Upper lobe of left lung (tissue), 6 donors: ENCODE data around the gene CPNE7. TPM values are rescaled to one million over a fixed set of nuclear protein-coding genes. Genes with fewer than 3 reads are reported as not detected.
A peak's percentile ranks its signal among the peaks of the same experiment; 100 is the strongest.

Experiments
- ATAC-seq, 2 donors: fragments of 200-7000 bp; cut with Tn5 transposase; one replicate each; pipeline ENCODE4 v1.9.1; 2022; ENCODE audit warnings: mild to moderate bottlenecking in 2 of 2, moderate library complexity in 2 of 2; ENCODE audit not compliant: low FRiP score in 2 of 2
- DNase-seq, 2 donors: peaks; one replicate each; pipeline ENCODE4 v3.0.0-alpha.2; 2019 to 2020
- H3K27ac ChIP-seq, 4 donors: fragments of 200-600 bp; sonication (generic); one replicate each; pipeline ENCODE4 v1.5.1; 2016 to 2019
- H3K27me3 ChIP-seq, 4 donors: fragments of 200-600 bp; sonication (generic); one replicate each; pipeline ENCODE4 v1.5.1; 2017 to 2019
- H3K36me3 ChIP-seq, 4 donors: fragments of 200-600 bp; sonication (generic); one replicate each; pipeline ENCODE4 v1.5.1; 2016 to 2019
- H3K4me1 ChIP-seq, 4 donors: fragments of 200-600 bp; sonication (generic); one replicate each; pipeline ENCODE4 v1.5.1; 2018 to 2019
- H3K4me3 ChIP-seq, 4 donors: fragments of 200-600 bp; sonication (generic); one replicate each; pipeline ENCODE4 v1.5.1; 2017 to 2019; ENCODE audit warnings: mild to moderate bottlenecking in 2 of 4, moderate library complexity in 1 of 4
- H3K9me3 ChIP-seq, 4 donors: fragments of 200-600 bp; sonication (generic); one replicate each; pipeline ENCODE4 v1.5.1; 2018 to 2019
- CTCF ChIP-seq, 6 experiments: fragments of 450-650 bp in 4 of 6; fragments of 200-600 bp in 2 of 6; sonication (generic) in 2 of 6; IDR thresholded peaks; one replicate each; pipeline ENCODE4 v1.5.1; 2016 to 2019; ENCODE audit warnings: antibody characterized with exemption in 6 of 6
- EP300 ChIP-seq, 4 donors: sonication (generic); formaldehyde crosslinking; IDR thresholded peaks; one replicate each; pipeline ENCODE4 v1.5.1; 2017; ENCODE audit warnings: antibody characterized with exemption in 4 of 4, control low read depth in 2 of 4
- POLR2A ChIP-seq, 4 donors: fragments of 450-650 bp; IDR thresholded peaks; one replicate each; pipeline ENCODE4 v1.5.1; 2016 to 2017; ENCODE audit warnings: antibody characterized with exemption in 4 of 4, mild to moderate bottlenecking in 2 of 4
- POLR2AphosphoS5 ChIP-seq, 2 donors: sonication (generic); formaldehyde crosslinking; IDR thresholded peaks; one replicate each; pipeline ENCODE4 v1.5.1; 2017; ENCODE audit warnings: antibody characterized with exemption in 2 of 2
- WGBS, 2 donors: methylation state at CpG; one replicate each; pipeline ENCODE4 v1.1.5; 2017 to 2018; 5-methylcytosine and 5-hydroxymethylcytosine counted together
- total RNA-seq, 6 donors: library from RNA; depleted of rRNA in 4 of 6; stranded (reverse); fragments of >200 nt in 4 of 6; gene quantifications; one replicate each; pipeline versions ENCODE4 v1.1.0 to v1.2.1, GENCODE V29; 2016 to 2021
- donor health status: DM: no; HTN: no; CAD: no; lungs with moderate emphysema.
- donor health status: DM: no; HTN: yes; CAD: no; lungs with severe emphysema.

The CPNE7 gene
- total RNA-seq, 6 donors from 2014 or later: 1.4 to 14.7 (median 3.6) TPM; not detected in 2

DNA sequence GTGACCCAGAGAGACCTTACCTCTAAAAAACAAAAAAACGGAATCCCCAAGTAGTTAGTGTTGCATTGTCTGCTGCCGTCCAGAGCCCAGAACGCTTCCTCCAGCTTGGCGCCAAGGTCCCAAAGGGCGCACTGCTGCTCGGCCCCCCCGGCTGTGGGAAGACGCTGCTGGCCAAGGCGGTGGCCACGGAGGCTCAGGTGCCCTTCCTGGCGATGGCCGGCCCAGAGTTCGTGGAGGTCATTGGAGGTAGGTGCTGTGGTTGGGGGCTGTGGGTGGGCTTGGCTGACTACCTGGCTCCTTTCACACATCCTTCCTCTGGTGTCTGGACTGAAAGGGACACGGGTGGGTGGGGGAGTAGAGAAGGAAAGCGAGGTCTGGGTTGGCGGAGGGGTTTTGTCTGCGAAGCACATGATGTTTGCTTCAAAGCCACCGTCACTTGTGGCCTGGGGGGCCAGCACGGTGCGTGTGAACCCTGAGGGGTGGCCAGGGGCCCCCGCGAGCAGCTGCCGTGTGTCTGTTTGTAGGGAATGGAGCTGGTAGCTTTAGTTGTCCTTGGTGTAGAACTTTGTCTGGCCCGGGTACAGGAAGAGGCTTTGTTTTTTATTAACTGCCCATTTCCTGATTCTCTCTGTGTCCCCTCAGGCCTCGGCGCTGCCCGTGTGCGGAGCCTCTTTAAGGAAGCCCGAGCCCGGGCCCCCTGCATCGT lies 43.6 kb upstream of the CPNE7 start:
- no peak for DNase-seq
- H3K27ac ChIP-seq: peak overlapping the region; percentile 34 to 74 (median 66)
- H3K4me1 ChIP-seq: peaks cover 13 to 39% (median 20%) of the 10 kb centered on the region in 4 donors
- H3K4me3 ChIP-seq: peak overlapping the region in 1 of 4 donors; percentile 4
- H3K9me3 ChIP-seq: no peaks in the 10 kb centered on the region
- H3K36me3 ChIP-seq: peaks cover 6 to 88% (median 66%) of the 10 kb centered on the region in 4 donors
- no peak for ATAC-seq
- 68 to 79% methylated on average over 31 of the region's 31 CpGs for WGBS, 2 donors
- no peaks in the 10 kb centered on the region for H3K27me3 ChIP-seq
- TF ChIP-seq POLR2A (IDR thresholded peaks at IDR 0.05) (no peak), CTCF (IDR thresholded peaks at IDR 0.05) (no peak), EP300 (IDR thresholded peaks at IDR 0.05) (no peak), POLR2AphosphoS5 (IDR thresholded peaks at IDR 0.05) (no peak)

- ATAC-seq: peak; percentile 46 to 80
- WGBS, 2 donors: 29 to 33% methylated on average over 11 of the region's 11 CpGs
- H3K27me3 ChIP-seq: no peaks in the 10 kb centered on the region
- peak overlapping the region; percentile 42 to 61 (median 49) for H3K27ac ChIP-seq
- peak in 1 of 2 donors; percentile 64 for DNase-seq
- no peaks in the 10 kb centered on the region for H3K9me3 ChIP-seq
- H3K36me3 ChIP-seq: peaks cover 5 to 88% (median 65%) of the 10 kb centered on the region in 4 donors
- H3K4me3 ChIP-seq: no peak overlapping the region
- H3K4me1 ChIP-seq: peaks cover 13 to 39% (median 20%) of the 10 kb centered on the region in 4 donors
- TF ChIP-seq POLR2AphosphoS5 (IDR thresholded peaks at IDR 0.05) (peak in 1 of 2 donors; percentile 34), POLR2A (IDR thresholded peaks at IDR 0.05) (no peak), CTCF (IDR thresholded peaks at IDR 0.05) (no peak), EP300 (IDR thresholded peaks at IDR 0.05) (no peak)
Observed at GRCh38 chr16:89534252-89534756, 41.3 kb upstream of the CPNE7 start.

- no peak for ATAC-seq
- Histone ChIP-seq H3K27ac (no peak overlapping the region), H3K9me3 (no peaks in the 10 kb centered on the region), H3K4me1 (peaks cover 13 to 34% (median 20%) of the 10 kb centered on the region in 4 donors), H3K27me3 (no peaks in the 10 kb centered on the region), H3K36me3 (peaks cover 5 to 88% (median 59%) of the 10 kb centered on the region in 4 donors), H3K4me3 (no peak overlapping the region)
- TF ChIP-seq POLR2A (IDR thresholded peaks at IDR 0.05): no peak
- no peak for TF ChIP-seq CTCF (IDR thresholded peaks at IDR 0.05)
- no peak for TF ChIP-seq EP300 (IDR thresholded peaks at IDR 0.05)
- no peak for TF ChIP-seq POLR2AphosphoS5 (IDR thresholded peaks at IDR 0.05)
- peak in 1 of 2 donors; percentile 80 for DNase-seq
- 92 to 95% methylated on average over 24 of the region's 24 CpGs for WGBS, 2 donors
Observed at GRCh38 chr16:89536371-89536770, 39.2 kb upstream of the CPNE7 start.

DNA sequence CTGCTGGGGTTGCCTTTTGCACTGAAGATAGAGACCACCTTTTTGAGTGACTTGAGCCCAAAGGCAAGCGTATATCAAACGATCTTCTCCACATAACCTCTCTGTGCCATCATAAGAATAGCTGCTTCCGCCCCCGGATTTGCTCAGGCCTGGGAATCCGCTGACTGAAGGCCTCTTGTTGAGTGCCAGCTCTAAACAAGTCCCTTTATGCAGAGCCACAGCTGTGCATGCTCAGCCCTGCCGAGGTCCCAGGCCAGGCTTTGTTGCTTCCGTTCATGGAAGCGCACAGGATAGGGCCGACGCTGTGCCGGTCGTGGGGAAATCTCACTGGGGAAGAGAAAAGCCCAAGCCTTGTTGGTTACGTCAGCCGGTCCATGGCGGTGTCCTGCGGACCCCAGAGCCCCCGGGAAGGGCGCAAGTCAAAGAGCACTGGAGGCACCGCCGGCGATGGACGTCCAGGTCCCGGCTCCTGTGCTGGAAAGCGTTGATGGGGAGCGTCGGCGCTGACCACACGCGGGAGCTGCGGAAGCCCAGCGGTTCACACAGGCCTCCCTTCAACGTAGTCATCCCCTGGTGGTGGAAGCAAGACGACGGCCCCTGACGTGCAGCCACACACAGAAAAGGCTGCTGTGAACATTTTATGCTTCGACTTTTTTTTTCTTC lies 38.5 kb upstream of the CPNE7 start:
- Histone ChIP-seq H3K27ac (no peak overlapping the region), H3K27me3 (no peaks in the 10 kb centered on the region), H3K9me3 (no peaks in the 10 kb centered on the region), H3K4me3 (no peak overlapping the region), H3K4me1 (peaks cover 13 to 30% (median 20%) of the 10 kb centered on the region in 4 donors), H3K36me3 (peaks cover 9 to 88% (median 56%) of the 10 kb centered on the region in 4 donors)
- ATAC-seq: no peak
- DNase-seq: no peak
- no peak for TF ChIP-seq POLR2AphosphoS5 (IDR thresholded peaks at IDR 0.05)
- no peak for TF ChIP-seq POLR2A (IDR thresholded peaks at IDR 0.05)
- TF ChIP-seq EP300 (IDR thresholded peaks at IDR 0.05): no peak
- no peak for TF ChIP-seq CTCF (IDR thresholded peaks at IDR 0.05)
- 88 to 95% methylated on average over 15 to 36 of the region's 36 CpGs for WGBS, 2 donors
